ENCODE measurements around the gene HOXB13. TPM values are rescaled to one million over a fixed set of nuclear protein-coding genes. Genes with fewer than 3 reads are reported as not detected.

HOXB13 gene
- total and polyA plus RNA-seq, 2 of the 4 experiments (the other 2 are of a cell fraction), result not detected

GRCh38 chr17:48745381-48746275 is 17.1 kb upstream of the HOXB13 start:
- ATAC-seq (ENCODE audit: low read depth), result no peak
- in situ Hi-C loops (cut with MboI; ENCODE audit: low sequenced_read_pairs), result no loop called here
- no peak overlapping the region for H4K5ac ChIP-seq (ENCODE audit: low read depth, low read length)

More at GRCh38 chr17:48745381-48746275, 17.1 kb upstream of the HOXB13 start:
- H3K9me1 ChIP-seq (ENCODE audit: insufficient read depth, low read length), result no peaks in the 10 kb centered on the region
- no peak overlapping the region for H2BK5ac ChIP-seq (ENCODE audit: low read depth, low read length, poor library complexity, severe bottlenecking)
- TF ChIP-seq FOS (IDR thresholded peaks at IDR 0.05; ENCODE audit: low read depth, low read length) (no peak), CTCF (conservative IDR thresholded peaks at IDR 0.05; ENCODE audit: low read depth, low read length) (no peak), ELK1 (IDR thresholded peaks at IDR 0.05; ENCODE audit: borderline replicate concordance, low read depth, low read length) (no peak), RFX5 (IDR thresholded peaks at IDR 0.05; ENCODE audit: low read depth, low read length) (no peak), USF2 (IDR thresholded peaks at IDR 0.05; ENCODE audit: low read depth, low read length) (no peak), BHLHE40 (IDR thresholded peaks at IDR 0.05; ENCODE audit: low read depth, low read length) (no peak), SMC3 (IDR thresholded peaks at IDR 0.05; ENCODE audit: low read depth, low read length) (no peak), MXI1 (IDR thresholded peaks at IDR 0.05; ENCODE audit: borderline replicate concordance, low read depth, low read length) (no peak), RCOR1 (IDR thresholded peaks at IDR 0.05; ENCODE audit: insufficient replicate concordance, low read length) (no peak), POLR2A (IDR thresholded peaks at IDR 0.05; ENCODE audit: low read depth, low read length) (no peak), NFE2L2 (IDR thresholded peaks at IDR 0.05; ENCODE audit: low read depth, low read length) (no peak), MAFK (IDR thresholded peaks at IDR 0.05; ENCODE audit: low read depth, low read length) (no peak), CHD1 (IDR thresholded peaks at IDR 0.05; ENCODE audit: low read depth, low read length) (no peak)
- BruUV-seq (replicated peaks), result no TSS peak
- no peaks in the 10 kb centered on the region for H3K36me3 ChIP-seq (ENCODE audit: control insufficient read depth, insufficient read depth, low read length)
- peaks cover 11% of the 10 kb centered on the region; the same call in 1 of the 2 replicates for H4K20me1 ChIP-seq (ENCODE audit: insufficient read depth, low read length)
- H3K4ac ChIP-seq (ENCODE audit: low read depth, low read length), result no peak overlapping the region
- no peaks in the 10 kb centered on the region for H3K79me1 ChIP-seq (ENCODE audit: low read depth in 1 of 2, low read length in 2 of 2)
- DNase-seq, result no peak
- intact Hi-C loops (cut with micrococcal nuclease) (no loop called here), dilution Hi-C loops (cut with HindIII; ENCODE audit: low sequenced_read_pairs, unreplicated experiment) (no loop called here)
- H2BK15ac ChIP-seq (ENCODE audit: low read depth, low read length), result no peak overlapping the region
- no peak overlapping the region for H2AK5ac ChIP-seq (ENCODE audit: low read depth, low read length)
- no peak overlapping the region for H3K9ac ChIP-seq (ENCODE audit: low read depth, low read length)
- H3K4me2 ChIP-seq (ENCODE audit: low read depth, low read length), result no peak overlapping the region
- ChIA-PET POLR2A (ENCODE audit: unreplicated experiment) (no interaction called here), CTCF (interaction anchor here (0.7 to 1.3 kb wide), 2 partner anchors 9 to 11 kb away, joined by 3 to 5 read pairs; no protein-coding TSS in a partner anchor)
- no peak overlapping the region for H2AFZ ChIP-seq (replicated peaks; ENCODE audit: low read length, poor library complexity)
- no peak overlapping the region for H2BK120ac ChIP-seq (ENCODE audit: low read depth, low read length)
- no peaks in the 10 kb centered on the region for H3K4me1 ChIP-seq (ENCODE audit: control insufficient read depth, insufficient read depth, low read length)
- no peak overlapping the region for H3K27ac ChIP-seq (ENCODE audit: insufficient read depth, low read length)
- H3K9me3 ChIP-seq (ENCODE audit: control insufficient read depth, insufficient read depth, low read length), result peaks cover 8% of the 10 kb centered on the region
- no peak overlapping the region for H2BK20ac ChIP-seq (ENCODE audit: low read depth, low read length)
- H4K8ac ChIP-seq (ENCODE audit: low read depth in 2 of 2, low read length in 2 of 2), result no peak overlapping the region
- peaks cover 88% of the 10 kb centered on the region for H3K27me3 ChIP-seq (ENCODE audit: control insufficient read depth, insufficient read depth, low read length)
- no peak overlapping the region for H3K18ac ChIP-seq (ENCODE audit: low read depth, low read length)
- H3K4me3 ChIP-seq (ENCODE audit: insufficient read depth, low read depth, low read length), result no peak overlapping the region
- H3K23ac ChIP-seq (ENCODE audit: low read depth, low read length), result no peak overlapping the region
- no peak overlapping the region for H4K91ac ChIP-seq (ENCODE audit: insufficient read depth, low read depth, low read length)
- no peak overlapping the region for H3K14ac ChIP-seq (replicated peaks; ENCODE audit: low read depth, low read length)
- 33% methylated on average over 3 of the region's 12 CpGs; no CpG with 5 or more reads in 1 of the 2 experiments for WGBS, 2 experiments (ENCODE audit: extremely low coverage in 2 of 2, insufficient read length in 1 of 2)
- no peak overlapping the region for H2AK9ac ChIP-seq (replicated peaks; ENCODE audit: low read depth, low read length, poor library complexity)
- H3K56ac ChIP-seq (ENCODE audit: extremely low read depth, insufficient read depth, low read length), result no peak overlapping the region
